ENCODE results near the gene FAM174B.

DNA sequence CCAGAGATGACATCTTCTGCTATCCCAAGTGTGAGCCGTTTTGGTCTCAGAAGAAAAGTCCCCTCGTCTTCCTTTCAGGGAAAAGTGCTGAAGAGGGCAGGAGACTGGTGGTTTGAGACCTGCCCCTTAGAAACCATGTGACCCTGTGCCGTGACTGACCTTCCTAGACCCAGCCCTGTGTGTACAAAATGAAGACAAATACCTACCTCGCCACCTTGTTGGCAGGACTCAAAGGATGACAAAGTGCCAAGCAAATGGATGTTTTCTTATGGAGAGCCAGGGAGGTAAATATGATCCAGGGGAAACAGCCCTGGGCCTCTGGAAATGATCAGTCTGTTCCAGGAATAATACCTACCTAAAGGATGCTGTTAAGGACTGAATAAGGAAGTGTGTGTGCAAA is 41.3 kb downstream of the FAM174B start:
- no peak for TF ChIP-seq CTCF (IDR thresholded peaks at IDR 0.05; ENCODE audit: borderline replicate concordance, extremely low read depth, low read length, poor library complexity, severe bottlenecking)
- no peak for TF ChIP-seq EZH2 (IDR thresholded peaks at IDR 0.05; ENCODE audit: borderline replicate concordance, low read depth, low read length, severe bottlenecking)

All from DND-41 (cell line).